BE2C (cell line): ENCODE measurements around the gene LIPM.

Source experiments
- DNase-seq: peaks from one replicate; pipeline ENCODE4 v3.0.0-alpha.2; 2020
- H3K27me3 ChIP-seq: fragments of 250-450 bp; sonication (Bioruptor Pico); 2 replicates; pipeline ENCODE4 v1.5.1; 2020; ENCODE audit warnings: mild to moderate bottlenecking
- H3K36me3 ChIP-seq: fragments of 250-450 bp; sonication (Bioruptor Pico); 2 replicates; pipeline ENCODE4 v1.5.1; 2020; ENCODE audit warnings: mild to moderate bottlenecking
- H3K4me1 ChIP-seq: fragments of 250-450 bp; sonication (Bioruptor Pico); 2 replicates; pipeline ENCODE4 v1.5.1; 2020
- H3K4me3 ChIP-seq: 2 replicates; pipeline ENCODE4 v1.5.1; 2011; ENCODE audit warnings: low read depth, low read length
- H3K9me3 ChIP-seq: fragments of 250-450 bp; sonication (Bioruptor Pico); 2 replicates; pipeline ENCODE4 v1.5.1; 2020
- CTCF ChIP-seq: IDR thresholded peaks from 2 replicates; pipeline ENCODE4 v1.5.1; 2012; ENCODE audit warnings: mild to moderate bottlenecking, low read depth, low read length

The LIPM gene

GRCh38 chr10:88820748-88821401 is 18.3 kb downstream of the LIPM start:
- H3K36me3 ChIP-seq: no peaks in the 10 kb centered on the region
- DNase-seq: no peak
- H3K4me1 ChIP-seq: no peaks in the 10 kb centered on the region
- TF ChIP-seq CTCF: no peak
- no peaks in the 10 kb centered on the region for H3K27me3 ChIP-seq
- H3K4me3 ChIP-seq: no peak overlapping the region
- no peaks in the 10 kb centered on the region for H3K9me3 ChIP-seq

GRCh38 chr10:88826388-88826787 is 23.9 kb downstream of the LIPM start:
- Histone ChIP-seq H3K9me3 (no peaks in the 10 kb centered on the region), H3K4me3 (no peak overlapping the region), H3K4me1 (no peaks in the 10 kb centered on the region), H3K27me3 (no peaks in the 10 kb centered on the region), H3K36me3 (no peaks in the 10 kb centered on the region)
- DNase-seq: no peak
- TF ChIP-seq CTCF: no peak

GRCh38 chr10:88827671-88828070 is 25.1 kb downstream of the LIPM start:
- no peak for TF ChIP-seq CTCF
- Histone ChIP-seq H3K27me3 (no peaks in the 10 kb centered on the region), H3K9me3 (no peaks in the 10 kb centered on the region), H3K36me3 (no peaks in the 10 kb centered on the region), H3K4me3 (no peak overlapping the region), H3K4me1 (no peaks in the 10 kb centered on the region)
- no peak for DNase-seq

GRCh38 chr10:88828310-88828709 is 25.8 kb downstream of the LIPM start:
- H3K36me3 ChIP-seq: no peaks in the 10 kb centered on the region
- no peak for DNase-seq
- no peaks in the 10 kb centered on the region for H3K27me3 ChIP-seq
- H3K4me1 ChIP-seq: no peaks in the 10 kb centered on the region
- no peak for TF ChIP-seq CTCF
- H3K4me3 ChIP-seq: no peak overlapping the region
- no peaks in the 10 kb centered on the region for H3K9me3 ChIP-seq

GRCh38 chr10:88830643-88831268 is 28.2 kb downstream of the LIPM start:
- no peak overlapping the region for H3K4me3 ChIP-seq
- no peak for DNase-seq
- no peaks in the 10 kb centered on the region for H3K9me3 ChIP-seq
- no peak for TF ChIP-seq CTCF
- H3K36me3 ChIP-seq: no peaks in the 10 kb centered on the region
- H3K27me3 ChIP-seq: no peaks in the 10 kb centered on the region
- peaks cover under 1% of the 10 kb centered on the region; the same call in 1 of the 2 replicates for H3K4me1 ChIP-seq

GRCh38 chr10:88831709-88832108 is 29.2 kb downstream of the LIPM start:
- DNase-seq: no peak
- no peaks in the 10 kb centered on the region for H3K9me3 ChIP-seq
- H3K36me3 ChIP-seq: no peaks in the 10 kb centered on the region
- TF ChIP-seq CTCF: no peak
- no peaks in the 10 kb centered on the region for H3K27me3 ChIP-seq
- no peak overlapping the region for H3K4me3 ChIP-seq
- peaks cover 4% of the 10 kb centered on the region; the same call in 1 of the 2 replicates for H3K4me1 ChIP-seq
